Panc1 (cell line): Measurements from ENCODE around the gene PADI6. TPM values are rescaled to one million over a fixed set of nuclear protein-coding genes. Genes with fewer than 3 reads are reported as not detected.

Experiments used
- ATAC-seq: fragments of 200-7000 bp; cut with Tn5 transposase; 2 replicates; pipeline ENCODE4 v1.9.1; 2020; ENCODE audit warnings: mild to moderate bottlenecking, moderate library complexity
- BruUV-seq: library from RNA; stranded (reverse); fragments of 400-500 nt; replicated peaks from 2 replicates; lab custom pipeline; 2021; lab: Mats Ljungman, UMichigan
- CTCF ChIA-PET: fragments of 300-600 bp; sonication (Branson Sonifier 250); formaldehyde crosslinking; loops from one replicate; lab custom pipeline; 2022; ENCODE audit warnings: antibody characterized with exemption; lab: Charles Lee
- POLR2A ChIA-PET: fragments of 300-600 bp; sonication (Branson Sonifier 250); formaldehyde crosslinking; loops from one replicate; lab custom pipeline; 2022; ENCODE audit warnings: antibody characterized with exemption; lab: Charles Lee
- DNase-seq: peaks from one replicate; pipeline ENCODE4 v3.0.0-alpha.2; 2010; ENCODE audit warnings: low read depth, low spot score
- H3K27ac ChIP-seq: 2 replicates; pipeline ENCODE4 v1.5.1; 2011; ENCODE audit warnings: mild to moderate bottlenecking, low read length, inconsistent platforms
- H3K27me3 ChIP-seq: fragments of 200-500 bp; sonication (Bioruptor generic); 2 replicates; pipeline ENCODE4 v1.6.0; 2014; ENCODE audit warnings: low read length, inconsistent platforms; ENCODE audit not compliant: control insufficient read depth, insufficient read depth
- H3K36me3 ChIP-seq: fragments of 200-500 bp; sonication (Bioruptor generic); 2 replicates; pipeline ENCODE4 v1.5.1; 2014; ENCODE audit warnings: inconsistent platforms, mild to moderate bottlenecking, low read length, moderate library complexity; ENCODE audit not compliant: control insufficient read depth, insufficient read depth
- H3K4me1 ChIP-seq: 2 replicates; pipeline ENCODE4 v1.5.1; 2011; ENCODE audit warnings: inconsistent platforms, mild to moderate bottlenecking, low read length, moderate library complexity; ENCODE audit not compliant: control insufficient read depth, insufficient read depth
- H3K4me3 ChIP-seq, 2 experiments: 2 replicates each; pipeline ENCODE4 v1.5.1; 2011 to 2012; ENCODE audit warnings: low read depth in 2 of 2, low read length in 2 of 2, mild to moderate bottlenecking in 2 of 2, inconsistent platforms in 1 of 2, moderate library complexity in 1 of 2
- H3K9me3 ChIP-seq: fragments of 200-500 bp; sonication (Bioruptor generic); 2 replicates; pipeline ENCODE4 v1.5.1; 2014; ENCODE audit warnings: low read depth, mild to moderate bottlenecking, inconsistent platforms, low read length, moderate library complexity; ENCODE audit not compliant: control insufficient read depth, insufficient read depth
- POLR2AphosphoS5 ChIP-seq: IDR thresholded peaks from 2 replicates; pipeline ENCODE4 v1.6.1; 2012; ENCODE audit warnings: mild to moderate bottlenecking, low read depth, low read length, moderate library complexity
- SIN3A ChIP-seq: IDR thresholded peaks from 2 replicates; pipeline ENCODE4 v1.6.1; 2012; ENCODE audit warnings: low read depth, mild to moderate bottlenecking, low read length, moderate library complexity, borderline replicate concordance; ENCODE audit not compliant: insufficient read depth
- TCF7L2 ChIP-seq: IDR thresholded peaks from 2 replicates; pipeline ENCODE4 v1.6.1; 2011; ENCODE audit warnings: mild to moderate bottlenecking, low read depth, low read length, inconsistent platforms
- in situ Hi-C: cut with HindIII; loops from 2 replicates; pipeline ENCODE4 v1.10.0; 2016; ENCODE audit warnings: low sequenced_read_pairs, low pct_unique_long_range_greater_than_20kb
- intact Hi-C: fragments of 100-400 bp; cut with micrococcal nuclease; formaldehyde crosslinking; loops from one replicate; pipeline ENCODE4 v1.10.0; 2022; ENCODE audit not compliant: unreplicated experiment
- total RNA-seq: library from RNA; stranded (reverse); gene quantifications from one replicate; pipeline ENCODE4 v1.2.1, GENCODE V29; 2021; ENCODE audit not compliant: unreplicated experiment
- TF ChIP-seq, protein P1 (sequence below), 2 experiments: IDR thresholded peaks; 2 replicates each; pipeline ENCODE4 v1.6.1; 2011 to 2012; ENCODE audit warnings: low read depth in 2 of 2, control low read depth in 1 of 2, low read length in 1 of 2, mild to moderate bottlenecking in 1 of 2, moderate library complexity in 1 of 2; ENCODE audit not compliant: insufficient read depth in 1 of 2
- TF ChIP-seq, protein P2 (sequence below): fragments of 450-650 bp; IDR thresholded peaks from 2 replicates; pipeline ENCODE4 v1.5.1; 2017; ENCODE audit warnings: mild to moderate bottlenecking

Gene PADI6
- total RNA-seq, 1 experiment from 2014 or later, result not detected

- no peak for TF ChIP-seq POLR2AphosphoS5
- no peak for TF ChIP-seq SIN3A
- no peak for TF ChIP-seq TCF7L2
- Histone ChIP-seq H3K4me1 (peaks cover 8% of the 10 kb centered on the region), H3K27ac (no peak overlapping the region), H3K36me3 (no peaks in the 10 kb centered on the region; the same call in 1 of the 2 replicates), H3K27me3 (no peaks in the 10 kb centered on the region), H3K4me3 (no peak overlapping the region), H3K9me3 (no peaks in the 10 kb centered on the region)
- ChIA-PET CTCF (interaction anchor here (0.5 to 0.6 kb wide), 2 partner anchors 54 to 114 kb away, joined by 3 to 4 read pairs; no protein-coding TSS in a partner anchor), POLR2A (interaction anchor here (0.6 kb wide), 1 partner anchor 173 kb away, joined by 6 read pairs; no protein-coding TSS in a partner anchor)
- in situ Hi-C loops, result no loop called here
- DNase-seq (no peak), ATAC-seq (no peak)
- no TSS peak for BruUV-seq
- intact Hi-C loops, result no loop called here
Observed at GRCh38 chr1:17350928-17351446, 21.0 kb upstream of the PADI6 start.

DNA sequence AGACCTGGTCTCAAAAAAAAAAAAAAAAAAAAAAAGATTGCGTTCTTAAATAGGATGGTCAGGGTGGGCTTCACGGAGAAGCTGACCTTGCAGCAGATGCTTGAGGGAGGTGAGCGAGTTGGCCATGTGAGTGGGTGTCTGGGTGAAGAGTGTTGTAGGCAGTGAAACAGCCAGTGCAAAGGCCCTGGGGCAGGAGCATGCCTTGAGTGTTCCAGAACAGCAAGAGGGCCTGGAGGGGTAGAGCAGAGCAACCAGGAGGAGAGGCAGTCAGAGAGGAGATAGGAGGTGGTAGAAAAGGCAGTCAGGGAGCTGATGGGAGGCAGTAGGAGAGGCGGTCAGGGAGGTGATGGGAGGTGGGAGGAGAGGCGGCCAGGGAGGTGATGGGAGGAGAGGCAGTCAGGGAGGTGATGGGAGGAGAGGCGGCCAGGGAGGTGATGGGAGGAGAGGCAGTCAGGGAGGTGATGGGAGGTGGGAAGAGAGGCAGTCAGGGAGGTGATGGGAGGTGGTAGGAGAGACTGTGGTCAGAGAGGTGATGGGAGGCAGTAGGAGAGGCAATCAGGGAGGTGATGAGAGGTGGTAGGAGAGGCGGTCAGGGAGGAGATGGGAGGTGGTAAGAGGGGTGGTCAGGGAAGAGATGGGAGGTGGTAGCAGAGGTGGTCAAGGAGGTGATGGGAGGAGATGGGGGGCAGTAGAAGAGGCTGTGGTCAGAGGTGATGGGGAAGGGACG lies 20.2 kb upstream of the PADI6 start:
- no peak overlapping the region for H3K27ac ChIP-seq
- ChIA-PET POLR2A (interaction anchor here (0.6 kb wide), 1 partner anchor 174 kb away, joined by 6 read pairs; no protein-coding TSS in a partner anchor), CTCF (interaction anchor here (0.5 to 0.6 kb wide), 2 partner anchors 53 to 114 kb away, joined by 3 to 4 read pairs; no protein-coding TSS in a partner anchor)
- H3K9me3 ChIP-seq, result no peaks in the 10 kb centered on the region
- TF ChIP-seq, protein P1, sequence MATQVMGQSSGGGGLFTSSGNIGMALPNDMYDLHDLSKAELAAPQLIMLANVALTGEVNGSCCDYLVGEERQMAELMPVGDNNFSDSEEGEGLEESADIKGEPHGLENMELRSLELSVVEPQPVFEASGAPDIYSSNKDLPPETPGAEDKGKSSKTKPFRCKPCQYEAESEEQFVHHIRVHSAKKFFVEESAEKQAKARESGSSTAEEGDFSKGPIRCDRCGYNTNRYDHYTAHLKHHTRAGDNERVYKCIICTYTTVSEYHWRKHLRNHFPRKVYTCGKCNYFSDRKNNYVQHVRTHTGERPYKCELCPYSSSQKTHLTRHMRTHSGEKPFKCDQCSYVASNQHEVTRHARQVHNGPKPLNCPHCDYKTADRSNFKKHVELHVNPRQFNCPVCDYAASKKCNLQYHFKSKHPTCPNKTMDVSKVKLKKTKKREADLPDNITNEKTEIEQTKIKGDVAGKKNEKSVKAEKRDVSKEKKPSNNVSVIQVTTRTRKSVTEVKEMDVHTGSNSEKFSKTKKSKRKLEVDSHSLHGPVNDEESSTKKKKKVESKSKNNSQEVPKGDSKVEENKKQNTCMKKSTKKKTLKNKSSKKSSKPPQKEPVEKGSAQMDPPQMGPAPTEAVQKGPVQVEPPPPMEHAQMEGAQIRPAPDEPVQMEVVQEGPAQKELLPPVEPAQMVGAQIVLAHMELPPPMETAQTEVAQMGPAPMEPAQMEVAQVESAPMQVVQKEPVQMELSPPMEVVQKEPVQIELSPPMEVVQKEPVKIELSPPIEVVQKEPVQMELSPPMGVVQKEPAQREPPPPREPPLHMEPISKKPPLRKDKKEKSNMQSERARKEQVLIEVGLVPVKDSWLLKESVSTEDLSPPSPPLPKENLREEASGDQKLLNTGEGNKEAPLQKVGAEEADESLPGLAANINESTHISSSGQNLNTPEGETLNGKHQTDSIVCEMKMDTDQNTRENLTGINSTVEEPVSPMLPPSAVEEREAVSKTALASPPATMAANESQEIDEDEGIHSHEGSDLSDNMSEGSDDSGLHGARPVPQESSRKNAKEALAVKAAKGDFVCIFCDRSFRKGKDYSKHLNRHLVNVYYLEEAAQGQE (IDR thresholded peaks at IDR 0.05; ENCODE audit: insufficient read depth in 1 of 2, low read depth in 2 of 2, low read length in 1 of 2), result no peak
- no peak for TF ChIP-seq POLR2AphosphoS5
- TF ChIP-seq TCF7L2, result no peak
- TF ChIP-seq SIN3A, result no peak
- TF ChIP-seq, protein P2, sequence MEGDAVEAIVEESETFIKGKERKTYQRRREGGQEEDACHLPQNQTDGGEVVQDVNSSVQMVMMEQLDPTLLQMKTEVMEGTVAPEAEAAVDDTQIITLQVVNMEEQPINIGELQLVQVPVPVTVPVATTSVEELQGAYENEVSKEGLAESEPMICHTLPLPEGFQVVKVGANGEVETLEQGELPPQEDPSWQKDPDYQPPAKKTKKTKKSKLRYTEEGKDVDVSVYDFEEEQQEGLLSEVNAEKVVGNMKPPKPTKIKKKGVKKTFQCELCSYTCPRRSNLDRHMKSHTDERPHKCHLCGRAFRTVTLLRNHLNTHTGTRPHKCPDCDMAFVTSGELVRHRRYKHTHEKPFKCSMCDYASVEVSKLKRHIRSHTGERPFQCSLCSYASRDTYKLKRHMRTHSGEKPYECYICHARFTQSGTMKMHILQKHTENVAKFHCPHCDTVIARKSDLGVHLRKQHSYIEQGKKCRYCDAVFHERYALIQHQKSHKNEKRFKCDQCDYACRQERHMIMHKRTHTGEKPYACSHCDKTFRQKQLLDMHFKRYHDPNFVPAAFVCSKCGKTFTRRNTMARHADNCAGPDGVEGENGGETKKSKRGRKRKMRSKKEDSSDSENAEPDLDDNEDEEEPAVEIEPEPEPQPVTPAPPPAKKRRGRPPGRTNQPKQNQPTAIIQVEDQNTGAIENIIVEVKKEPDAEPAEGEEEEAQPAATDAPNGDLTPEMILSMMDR, result no peak
- ATAC-seq, result no peak
- H3K27me3 ChIP-seq, result no peaks in the 10 kb centered on the region
- peaks cover 8% of the 10 kb centered on the region for H3K4me1 ChIP-seq
- no peaks in the 10 kb centered on the region; the same call in 1 of the 2 replicates for H3K36me3 ChIP-seq
- intact Hi-C loops, result no loop called here
- DNase-seq, result no peak
- BruUV-seq, result no TSS peak
- in situ Hi-C loops, result no loop called here
- H3K4me3 ChIP-seq, result no peak overlapping the region
